GM23248 (cell line): ENCODE results near the gene WFDC1.

ENCODE experiments used
- EZH2 ChIP-seq: fragments of 200-600 bp; sonication (generic); IDR thresholded peaks from 2 replicates; pipeline ENCODE4 v1.6.1; 2018; ENCODE audit warnings: antibody characterized with exemption, mild to moderate bottlenecking; ENCODE audit not compliant: insufficient read depth, poor library complexity, severe bottlenecking
- EZH2phosphoT487 ChIP-seq: fragments of 200-600 bp; sonication (generic); IDR thresholded peaks from 2 replicates; pipeline ENCODE4 v1.6.1; 2018; ENCODE audit warnings: antibody characterized with exemption, moderate library complexity, mild to moderate bottlenecking, low read depth; ENCODE audit not compliant: insufficient read depth

DNA sequence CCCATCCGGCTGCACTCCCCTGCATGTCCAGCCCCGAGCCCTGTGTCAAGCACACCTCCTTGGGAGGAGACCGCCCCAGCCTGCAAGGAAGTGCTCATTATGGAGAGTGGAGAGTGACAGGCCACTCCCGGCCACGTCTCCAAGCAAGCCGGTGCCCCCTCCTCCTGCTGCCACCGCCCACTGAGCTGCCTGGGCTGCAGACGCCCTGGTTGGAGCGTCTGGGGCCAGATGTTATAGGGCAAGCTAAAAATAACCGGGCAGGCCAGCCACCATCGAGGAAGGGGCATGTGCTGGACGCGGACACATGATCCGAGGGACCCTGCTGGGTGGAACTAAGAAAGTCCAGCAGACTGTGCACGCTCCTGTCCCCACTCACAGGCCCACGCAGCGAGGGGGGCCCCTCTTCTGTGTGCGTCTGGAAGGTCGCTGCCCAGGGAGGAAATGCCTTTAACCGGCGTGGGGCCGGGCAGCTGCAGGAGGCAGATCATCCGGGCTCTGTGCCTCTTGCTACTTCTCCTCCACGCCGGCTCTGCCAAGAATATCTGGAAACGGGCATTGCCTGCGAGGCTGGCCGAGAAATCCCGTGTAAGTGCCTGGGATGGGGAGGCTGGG, at the start of gene WFDC1:
- TF ChIP-seq EZH2 (no peak), EZH2phosphoT487 (no peak)
